ENCODE measurements around the gene BRDT. TPM values are rescaled to one million over a fixed set of nuclear protein-coding genes. Genes with fewer than 3 reads are reported as not detected.

The BRDT gene
- total and polyA plus RNA-seq, 2 of the 13 experiments (the other 11 are each of a cell fraction or from before 2014, with no cell fraction given), result not detected

DNA sequence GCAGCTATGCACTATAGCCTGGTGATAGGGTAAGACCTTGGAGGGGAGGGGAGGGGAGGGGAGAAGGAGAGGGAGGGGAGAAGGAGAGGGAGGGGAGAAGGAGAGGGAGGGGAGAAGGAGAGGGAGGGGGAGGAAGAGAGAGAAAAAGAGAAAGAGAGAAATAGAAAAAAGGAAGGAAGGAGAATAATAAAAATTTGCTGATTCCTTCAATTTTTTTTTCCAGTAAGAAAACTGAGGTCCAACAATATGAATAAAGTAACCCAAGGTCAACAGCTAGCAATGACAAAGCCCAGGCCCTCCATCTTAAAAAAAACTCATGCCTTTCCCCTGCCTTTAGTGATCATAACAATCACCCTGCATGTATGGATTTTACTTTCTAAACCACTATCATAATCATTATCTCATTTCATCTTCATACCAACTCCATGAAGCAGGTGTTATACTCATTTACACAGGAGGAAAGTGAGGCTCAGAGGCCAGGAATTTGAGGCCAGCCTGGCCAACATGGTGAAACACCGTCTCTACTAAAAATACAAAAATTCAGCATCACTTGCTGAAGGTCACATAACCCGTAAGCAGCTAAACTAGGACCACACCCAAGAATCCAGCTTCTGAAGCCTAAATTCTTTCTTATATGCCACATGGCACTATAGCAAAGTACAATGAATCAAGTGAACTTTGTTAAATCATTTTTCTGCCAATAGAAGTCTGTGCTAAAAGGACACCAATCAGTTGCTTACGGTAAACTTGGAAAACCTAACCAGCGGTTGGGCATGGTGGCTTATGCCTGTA, 23.4 kb upstream of the BRDT start:
- Histone ChIP-seq H3K79me2 (ENCODE audit: insufficient read depth, low read length) (no peaks in the 10 kb centered on the region), H3K9ac (ENCODE audit: insufficient read depth, low read depth, low read length) (no peak overlapping the region), H3K4me3 (replicated peaks in 1 of 3; ENCODE audit: insufficient read depth in 1 of 3, low read depth in 2 of 3, low read length in 3 of 3) (no peak overlapping the region), H3K4me2 (ENCODE audit: low read depth, low read length) (no peak overlapping the region), H2AFZ (ENCODE audit: low read length) (no peak overlapping the region), H4K20me1 (ENCODE audit: insufficient read depth, low read length) (no peaks in the 10 kb centered on the region), H3K4me1 (ENCODE audit: insufficient read depth, low read length) (peaks cover 21% of the 10 kb centered on the region), H3K27ac (ENCODE audit: extremely low read length, insufficient read depth, low read length) (no peak overlapping the region), H3K9me3 (ENCODE audit: low read length) (no peaks in the 10 kb centered on the region), H3K36me3 (replicated peaks in 1 of 2; ENCODE audit: control insufficient read depth in 1 of 2, insufficient read depth in 2 of 2, low read length in 2 of 2) (no peaks in the 10 kb centered on the region), H3K27me3 (ENCODE audit: control insufficient read depth in 1 of 2, insufficient read depth in 2 of 2, low read length in 2 of 2) (no peaks in the 10 kb centered on the region)
- intact Hi-C loops (cut with micrococcal nuclease; ENCODE audit: unreplicated experiment), result loop anchor here (2.0 to 10.0 kb wide), 5 partner anchors 39 to 371 kb away; partner anchors contain the start of genes GLMN, RPAP2 and TGFBR3
- TF ChIP-seq ZNF367 (CRISPR knock-in tag; IDR thresholded peaks at IDR 0.05; ENCODE audit: borderline replicate concordance) (no peak), ZNF468 (CRISPR knock-in tag; IDR thresholded peaks at IDR 0.05) (no peak), ZNF644 (CRISPR knock-in tag; IDR thresholded peaks at IDR 0.05; ENCODE audit: low read depth) (no peak), MAFK (conservative IDR thresholded peaks at IDR 0.05 in 1 of 2, IDR thresholded peaks at IDR 0.05 in 1 of 2; ENCODE audit: low read length in 2 of 2) (peak; percentile 25 to 33; a peak in 1 of 4 replicates), HNRNPK (IDR thresholded peaks at IDR 0.05; ENCODE audit: low read depth, low read length, poor library complexity, severe bottlenecking) (peak; percentile 93), SETDB1 (CRISPR knock-in tag; IDR thresholded peaks at IDR 0.05; ENCODE audit: borderline replicate concordance) (no peak), ZNF570 (CRISPR knock-in tag; IDR thresholded peaks at IDR 0.05; ENCODE audit: borderline replicate concordance) (no peak)
- TF ChIP-seq, protein P1, sequence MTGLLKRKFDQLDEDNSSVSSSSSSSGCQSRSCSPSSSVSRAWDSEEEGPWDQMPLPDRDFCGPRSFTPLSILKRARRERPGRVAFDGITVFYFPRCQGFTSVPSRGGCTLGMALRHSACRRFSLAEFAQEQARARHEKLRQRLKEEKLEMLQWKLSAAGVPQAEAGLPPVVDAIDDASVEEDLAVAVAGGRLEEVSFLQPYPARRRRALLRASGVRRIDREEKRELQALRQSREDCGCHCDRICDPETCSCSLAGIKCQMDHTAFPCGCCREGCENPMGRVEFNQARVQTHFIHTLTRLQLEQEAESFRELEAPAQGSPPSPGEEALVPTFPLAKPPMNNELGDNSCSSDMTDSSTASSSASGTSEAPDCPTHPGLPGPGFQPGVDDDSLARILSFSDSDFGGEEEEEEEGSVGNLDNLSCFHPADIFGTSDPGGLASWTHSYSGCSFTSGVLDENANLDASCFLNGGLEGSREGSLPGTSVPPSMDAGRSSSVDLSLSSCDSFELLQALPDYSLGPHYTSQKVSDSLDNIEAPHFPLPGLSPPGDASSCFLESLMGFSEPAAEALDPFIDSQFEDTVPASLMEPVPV (CRISPR knock-in tag; IDR thresholded peaks at IDR 0.05), result no peak
- TF ChIP-seq, protein P2, sequence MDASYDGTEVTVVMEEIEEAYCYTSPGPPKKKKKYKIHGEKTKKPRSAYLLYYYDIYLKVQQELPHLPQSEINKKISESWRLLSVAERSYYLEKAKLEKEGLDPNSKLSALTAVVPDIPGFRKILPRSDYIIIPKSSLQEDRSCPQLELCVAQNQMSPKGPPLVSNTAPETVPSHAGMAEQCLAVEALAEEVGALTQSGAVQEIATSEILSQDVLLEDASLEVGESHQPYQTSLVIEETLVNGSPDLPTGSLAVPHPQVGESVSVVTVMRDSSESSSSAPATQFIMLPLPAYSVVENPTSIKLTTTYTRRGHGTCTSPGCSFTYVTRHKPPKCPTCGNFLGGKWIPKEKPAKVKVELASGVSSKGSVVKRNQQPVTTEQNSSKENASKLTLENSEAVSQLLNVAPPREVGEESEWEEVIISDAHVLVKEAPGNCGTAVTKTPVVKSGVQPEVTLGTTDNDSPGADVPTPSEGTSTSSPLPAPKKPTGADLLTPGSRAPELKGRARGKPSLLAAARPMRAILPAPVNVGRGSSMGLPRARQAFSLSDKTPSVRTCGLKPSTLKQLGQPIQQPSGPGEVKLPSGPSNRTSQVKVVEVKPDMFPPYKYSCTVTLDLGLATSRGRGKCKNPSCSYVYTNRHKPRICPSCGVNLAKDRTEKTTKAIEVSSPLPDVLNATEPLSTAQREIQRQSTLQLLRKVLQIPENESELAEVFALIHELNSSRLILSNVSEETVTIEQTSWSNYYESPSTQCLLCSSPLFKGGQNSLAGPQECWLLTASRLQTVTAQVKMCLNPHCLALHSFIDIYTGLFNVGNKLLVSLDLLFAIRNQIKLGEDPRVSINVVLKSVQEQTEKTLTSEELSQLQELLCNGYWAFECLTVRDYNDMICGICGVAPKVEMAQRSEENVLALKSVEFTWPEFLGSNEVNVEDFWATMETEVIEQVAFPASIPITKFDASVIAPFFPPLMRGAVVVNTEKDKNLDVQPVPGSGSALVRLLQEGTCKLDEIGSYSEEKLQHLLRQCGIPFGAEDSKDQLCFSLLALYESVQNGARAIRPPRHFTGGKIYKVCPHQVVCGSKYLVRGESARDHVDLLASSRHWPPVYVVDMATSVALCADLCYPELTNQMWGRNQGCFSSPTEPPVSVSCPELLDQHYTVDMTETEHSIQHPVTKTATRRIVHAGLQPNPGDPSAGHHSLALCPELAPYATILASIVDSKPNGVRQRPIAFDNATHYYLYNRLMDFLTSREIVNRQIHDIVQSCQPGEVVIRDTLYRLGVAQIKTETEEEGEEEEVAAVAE (CRISPR knock-in tag; IDR thresholded peaks at IDR 0.05; ENCODE audit: borderline replicate concordance), result no peak
- WGBS (ENCODE audit: low lambda C conversion rate), result 84% methylated on average over 4 of the region's 4 CpGs
- no peak for FAIRE-seq
- no TSS peak for BruUV-seq (replicated peaks)
- no peak for ATAC-seq
- ChIA-PET POLR2A (no interaction called here), CTCF (ENCODE audit: low intra/inter-chr PET ratio, low total read pairs) (interaction anchor here (1.7 to 2.3 kb wide), 2 partner anchors 135 to 414 kb away, joined by 3 to 15 read pairs; no protein-coding TSS in a partner anchor)
- in situ Hi-C loops (cut with HindIII; ENCODE audit: extremely low pct_ligation_motif_present, low pct_unique_long_range_greater_than_20kb), result loop anchor here (5.0 to 10.0 kb wide), 2 partner anchors 311 to 414 kb away; no protein-coding TSS in a partner anchor
- no peak for DNase-seq (ENCODE audit: low spot score)

Measured in HepG2 (cell line).